Measurements from ENCODE around the gene CD207. TPM values are rescaled to one million over a fixed set of nuclear protein-coding genes. Genes with fewer than 3 reads are reported as not detected.

The CD207 gene
- total RNA-seq, 4 donors from 2014 or later: 0.35 to 2.5 (median 1.1) TPM; not detected in 1

DNA sequence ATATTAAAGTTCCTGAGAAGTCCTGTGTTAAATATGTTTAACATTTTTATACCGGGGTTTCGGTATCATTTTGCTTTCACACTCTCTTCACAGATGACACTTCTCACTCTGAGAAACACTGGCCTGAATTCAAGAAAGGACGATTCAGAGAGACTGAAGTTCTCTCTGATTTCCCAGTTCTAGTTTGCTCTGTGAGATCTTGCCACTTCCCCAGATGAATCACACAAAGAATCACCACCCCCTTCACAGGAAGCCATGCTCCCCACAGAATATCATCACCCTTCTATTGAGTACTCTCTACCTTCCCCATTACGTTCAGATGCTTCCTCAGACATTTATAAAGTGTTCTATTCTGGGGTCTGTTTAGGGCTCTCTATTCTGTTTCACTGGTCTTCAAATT, 16.1 kb upstream of the CD207 start:
- H3K4me1 ChIP-seq: peaks cover 0 to 3% (median 0%) of the 10 kb centered on the region in 3 donors
- H3K36me3 ChIP-seq: no peaks in the 10 kb centered on the region
- H3K27me3 ChIP-seq: peaks cover 0 to 3% (median 0%) of the 10 kb centered on the region in 4 donors
- no peaks in the 10 kb centered on the region for H3K9me3 ChIP-seq
- H3K4me3 ChIP-seq: no peak overlapping the region
- intact Hi-C loops (cut with DNase I): no loop called here
- WGBS, 2 donors: 28 to 47% methylated on average over 4 of the region's 4 CpGs
- no peak for TF ChIP-seq POLR2A (IDR thresholded peaks at IDR 0.05)
- TF ChIP-seq CTCF (IDR thresholded peaks at IDR 0.05): no peak
- H3K27ac ChIP-seq: no peak overlapping the region
- DNase-seq: no peak

- no peak for DNase-seq
- intact Hi-C loops (cut with DNase I): no loop called here
- H3K27me3 ChIP-seq: peaks cover 0 to 3% (median 0%) of the 10 kb centered on the region in 4 donors
- no peaks in the 10 kb centered on the region for H3K9me3 ChIP-seq
- no peak overlapping the region for H3K4me3 ChIP-seq
- no peak overlapping the region for H3K27ac ChIP-seq
- peaks cover 0 to 3% (median 0%) of the 10 kb centered on the region in 3 donors for H3K4me1 ChIP-seq
- H3K36me3 ChIP-seq: no peaks in the 10 kb centered on the region
- 43 to 59% methylated on average over 2 of the region's 2 CpGs for WGBS, 2 donors
- TF ChIP-seq POLR2A (IDR thresholded peaks at IDR 0.05): no peak
These were observed 15.3 kb upstream of the CD207 start for GRCh38 chr2:70850925-70851324.

GRCh38 chr2:70842401-70842800, 6.8 kb upstream of the CD207 start:
- no peak for DNase-seq
- Histone ChIP-seq H3K27ac (no peak overlapping the region), H3K4me1 (no peaks in the 10 kb centered on the region), H3K36me3 (no peaks in the 10 kb centered on the region), H3K27me3 (peaks cover 0 to 16% (median 0%) of the 10 kb centered on the region in 4 donors), H3K4me3 (no peak overlapping the region), H3K9me3 (no peaks in the 10 kb centered on the region)
- TF ChIP-seq CTCF (IDR thresholded peaks at IDR 0.05) (no peak), POLR2A (IDR thresholded peaks at IDR 0.05) (no peak)
- 100% methylated on average over 1 of the region's 7 CpGs for WGBS, 2 donors
- intact Hi-C loops (cut with DNase I): no loop called here

- intact Hi-C loops (cut with DNase I): no loop called here
- Histone ChIP-seq H3K4me1 (no peaks in the 10 kb centered on the region), H3K36me3 (no peaks in the 10 kb centered on the region), H3K27ac (no peak overlapping the region), H3K27me3 (peaks cover 0 to 39% (median 0%) of the 10 kb centered on the region in 4 donors), H3K9me3 (no peaks in the 10 kb centered on the region), H3K4me3 (no peak overlapping the region)
- 77 to 83% methylated on average over 9 to 10 of the region's 10 CpGs for WGBS, 2 donors
- TF ChIP-seq POLR2A (IDR thresholded peaks at IDR 0.05) (no peak), CTCF (IDR thresholded peaks at IDR 0.05) (no peak)
- DNase-seq: no peak
These were observed 2.6 kb upstream of the CD207 start for GRCh38 chr2:70837980-70838925.

DNA sequence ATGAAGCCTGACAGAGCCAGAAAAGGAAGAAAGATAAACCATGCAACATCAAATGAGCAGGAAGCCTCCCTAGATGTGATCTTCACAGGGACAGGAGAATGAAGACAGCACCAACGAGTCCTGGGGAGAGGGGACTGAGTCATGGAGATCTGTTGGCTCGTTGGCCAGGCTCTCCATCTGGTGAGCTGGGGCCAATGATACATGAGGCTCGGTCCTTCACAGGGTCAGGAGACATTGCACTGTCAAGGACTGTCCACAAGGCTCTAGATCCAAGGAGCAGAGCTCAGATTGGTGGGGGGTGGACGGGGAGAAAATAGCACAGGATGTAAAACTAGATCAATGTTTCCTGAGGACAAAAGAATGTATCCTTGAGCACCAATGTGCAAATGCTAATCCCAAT, 735 bp downstream of the CD207 start:
- H3K4me3 ChIP-seq: no peak overlapping the region
- no peaks in the 10 kb centered on the region for H3K9me3 ChIP-seq
- no peaks in the 10 kb centered on the region for H3K4me1 ChIP-seq
- no peak for TF ChIP-seq POLR2A (IDR thresholded peaks at IDR 0.05)
- TF ChIP-seq CTCF (IDR thresholded peaks at IDR 0.05): no peak
- intact Hi-C loops (cut with DNase I): no loop called here
- no peak overlapping the region for H3K27ac ChIP-seq
- H3K27me3 ChIP-seq: peaks cover 0 to 35% (median 0%) of the 10 kb centered on the region in 4 donors
- H3K36me3 ChIP-seq: no peaks in the 10 kb centered on the region
- WGBS, 2 donors: 58 to 70% methylated on average over 4 of the region's 4 CpGs
- DNase-seq: no peak

Measured in esophagus squamous epithelium (tissue), 5 donors.